ENCODE results near the gene DIP2B. TPM values are rescaled to one million over a fixed set of nuclear protein-coding genes. Genes with fewer than 3 reads are reported as not detected.

Gene DIP2B
- total RNA-seq, 1 donor from 2014 or later, result 28.9 TPM

GRCh38 chr12:50647031-50647430, 142.2 kb downstream of the DIP2B start:
- DNase-seq (ENCODE audit: extremely low spot score, unreplicated experiment), result no peak
- TF ChIP-seq CTCF (IDR thresholded peaks at IDR 0.05), result no peak
- Mint-ChIP-seq H3K36me3 (ENCODE audit: unreplicated experiment) (peaks cover 3% of the 10 kb centered on the region), H3K27me3 (ENCODE audit: unreplicated experiment) (no peaks in the 10 kb centered on the region), H3K4me1 (ENCODE audit: unreplicated experiment) (peaks cover 6% of the 10 kb centered on the region), H3K9me3 (ENCODE audit: unreplicated experiment) (no peaks in the 10 kb centered on the region), H3K4me3 (ENCODE audit: unreplicated experiment) (no peak overlapping the region), H3K27ac (ENCODE audit: unreplicated experiment) (no peak overlapping the region)

GRCh38 chr12:50647479-50647878, 142.7 kb downstream of the DIP2B start:
- peaks cover 3% of the 10 kb centered on the region for H3K36me3 Mint-ChIP-seq (ENCODE audit: unreplicated experiment)
- DNase-seq (ENCODE audit: extremely low spot score, unreplicated experiment), result no peak
- no peak overlapping the region for H3K27ac Mint-ChIP-seq (ENCODE audit: unreplicated experiment)
- no peak for TF ChIP-seq CTCF (IDR thresholded peaks at IDR 0.05)
- no peak overlapping the region for H3K4me3 Mint-ChIP-seq (ENCODE audit: unreplicated experiment)
- H3K9me3 Mint-ChIP-seq (ENCODE audit: unreplicated experiment), result no peaks in the 10 kb centered on the region
- H3K27me3 Mint-ChIP-seq (ENCODE audit: unreplicated experiment), result no peaks in the 10 kb centered on the region
- peaks cover 3% of the 10 kb centered on the region for H3K4me1 Mint-ChIP-seq (ENCODE audit: unreplicated experiment)

GRCh38 chr12:50650285-50650684, 145.5 kb downstream of the DIP2B start:
- DNase-seq (ENCODE audit: extremely low spot score, unreplicated experiment), result no peak
- H3K4me3 Mint-ChIP-seq (ENCODE audit: unreplicated experiment), result no peak overlapping the region
- no peak for TF ChIP-seq CTCF (IDR thresholded peaks at IDR 0.05)
- H3K27me3 Mint-ChIP-seq (ENCODE audit: unreplicated experiment), result no peaks in the 10 kb centered on the region
- H3K4me1 Mint-ChIP-seq (ENCODE audit: unreplicated experiment), result peaks cover 3% of the 10 kb centered on the region
- H3K27ac Mint-ChIP-seq (ENCODE audit: unreplicated experiment), result no peak overlapping the region
- no peaks in the 10 kb centered on the region for H3K9me3 Mint-ChIP-seq (ENCODE audit: unreplicated experiment)
- peaks cover 3% of the 10 kb centered on the region for H3K36me3 Mint-ChIP-seq (ENCODE audit: unreplicated experiment)

- Mint-ChIP-seq H3K4me3 (ENCODE audit: unreplicated experiment) (no peak overlapping the region), H3K4me1 (ENCODE audit: unreplicated experiment) (no peaks in the 10 kb centered on the region), H3K27ac (ENCODE audit: unreplicated experiment) (no peak overlapping the region), H3K9me3 (ENCODE audit: unreplicated experiment) (no peaks in the 10 kb centered on the region), H3K36me3 (ENCODE audit: unreplicated experiment) (peaks cover 4% of the 10 kb centered on the region), H3K27me3 (ENCODE audit: unreplicated experiment) (no peaks in the 10 kb centered on the region)
- TF ChIP-seq CTCF (IDR thresholded peaks at IDR 0.05), result no peak
- DNase-seq (ENCODE audit: extremely low spot score, unreplicated experiment), result no peak
Measured at GRCh38 chr12:50655374-50655921, 150.7 kb downstream of the DIP2B start.

- Mint-ChIP-seq H3K27me3 (ENCODE audit: unreplicated experiment) (no peaks in the 10 kb centered on the region), H3K4me1 (ENCODE audit: unreplicated experiment) (peaks cover 21% of the 10 kb centered on the region), H3K36me3 (ENCODE audit: unreplicated experiment) (peaks cover 8% of the 10 kb centered on the region), H3K27ac (ENCODE audit: unreplicated experiment) (no peak overlapping the region), H3K4me3 (ENCODE audit: unreplicated experiment) (no peak overlapping the region), H3K9me3 (ENCODE audit: unreplicated experiment) (no peaks in the 10 kb centered on the region)
- no peak for DNase-seq (ENCODE audit: extremely low spot score, unreplicated experiment)
- TF ChIP-seq CTCF (IDR thresholded peaks at IDR 0.05), result no peak
Measured at GRCh38 chr12:50659260-50659659, 154.5 kb downstream of the DIP2B start.

All from osteocyte (in vitro differentiated cells).